Left cardiac atrium (tissue), 4 donors: ENCODE data around the gene THYN1. TPM values are rescaled to one million over a fixed set of nuclear protein-coding genes. Genes with fewer than 3 reads are reported as not detected.

Source experiments
- ATAC-seq, 2 donors: fragments of 200-7000 bp; cut with Tn5 transposase; one replicate each; pipeline ENCODE4 v1.9.1; 2020; ENCODE audit warnings: mild to moderate bottlenecking in 2 of 2, moderate library complexity in 2 of 2
- DNase-seq: peaks from one replicate; pipeline ENCODE4 v3.0.0-alpha.2; 2020
- intact Hi-C, 2 donors: fragments of 100-400 bp; cut with DNase I; formaldehyde crosslinking; loops; one replicate each; pipeline versions ENCODE4 v1.14.1 to v1.15.1; 2022 to 2023
- total RNA-seq, 2 donors: library from RNA; stranded (reverse); fragmentation: NEBNext Ultra II Directional; extraction: Animal tissue kit (Norgen Biotek cat#: 25700); gene quantifications; one replicate each; pipeline ENCODE4 v1.2.1, GENCODE V29; 2021
- donor health status: DM: no; HTN: yes; CAD: no.
- donor health status: DM: no; HTN: yes; CAD: no; lungs with severe emphysema.
- donor health status: DM: yes; HTN: yes; CAD: no.
- donor health status: Dilated cardiomyopathy.

Gene THYN1
- total RNA-seq, 2 donors from 2014 or later: 32.5 to 37.1 TPM

DNA sequence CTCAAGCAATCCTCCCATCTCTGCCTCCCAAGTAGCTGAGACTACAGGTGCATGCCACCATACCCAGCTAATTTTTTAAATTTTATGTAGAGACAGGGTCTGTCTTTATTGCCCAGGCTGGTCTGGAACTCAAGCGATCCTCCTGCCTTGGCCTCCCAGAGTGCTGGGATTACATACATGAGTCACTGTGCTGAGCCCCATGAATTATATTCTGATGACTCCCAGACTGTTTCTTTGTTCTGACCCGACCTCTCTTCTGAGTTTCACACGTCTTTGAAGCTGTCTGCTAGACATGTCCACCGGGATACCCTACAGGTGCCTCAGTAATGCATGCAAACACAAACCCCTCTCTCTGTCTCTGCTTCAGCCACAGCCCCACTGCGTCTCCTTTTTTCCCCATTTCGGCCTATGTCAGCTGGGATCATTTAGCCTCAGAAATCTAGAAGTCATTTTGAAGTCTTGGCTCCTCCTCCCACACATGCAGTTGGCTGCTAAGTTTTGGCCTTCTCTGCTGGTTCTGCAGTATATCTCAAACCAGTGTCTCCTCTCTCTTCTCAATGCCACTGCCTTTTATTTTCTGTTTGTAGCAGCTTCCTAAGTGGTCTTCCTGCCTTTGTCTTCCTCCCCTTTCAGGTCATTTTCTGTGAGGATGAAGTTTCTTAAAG lies 23.9 kb downstream of the THYN1 start:
- no peak for DNase-seq
- ATAC-seq: no peak
- intact Hi-C loops: no loop called here

DNA sequence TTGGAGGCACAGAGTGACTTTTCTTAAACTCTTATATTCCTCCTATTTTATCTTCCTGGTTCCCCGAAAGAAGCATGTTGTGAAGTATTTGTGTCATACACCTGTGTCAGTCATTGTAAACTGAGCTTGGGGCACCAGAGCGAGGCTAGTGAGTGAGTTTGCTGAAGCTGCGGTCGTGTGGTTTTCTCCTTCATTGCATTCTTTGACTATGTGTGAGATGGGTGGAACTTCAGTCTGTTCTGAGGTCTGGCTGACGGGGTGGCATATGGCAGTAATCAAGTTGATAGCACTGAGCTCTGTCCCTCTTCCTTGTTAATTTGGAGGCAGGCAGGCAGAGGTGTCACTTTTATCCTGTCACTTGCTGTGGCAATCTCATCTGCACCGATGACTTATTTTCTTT lies 24.5 kb downstream of the THYN1 start:
- intact Hi-C loops: no loop called here
- no peak for DNase-seq
- no peak for ATAC-seq

DNA sequence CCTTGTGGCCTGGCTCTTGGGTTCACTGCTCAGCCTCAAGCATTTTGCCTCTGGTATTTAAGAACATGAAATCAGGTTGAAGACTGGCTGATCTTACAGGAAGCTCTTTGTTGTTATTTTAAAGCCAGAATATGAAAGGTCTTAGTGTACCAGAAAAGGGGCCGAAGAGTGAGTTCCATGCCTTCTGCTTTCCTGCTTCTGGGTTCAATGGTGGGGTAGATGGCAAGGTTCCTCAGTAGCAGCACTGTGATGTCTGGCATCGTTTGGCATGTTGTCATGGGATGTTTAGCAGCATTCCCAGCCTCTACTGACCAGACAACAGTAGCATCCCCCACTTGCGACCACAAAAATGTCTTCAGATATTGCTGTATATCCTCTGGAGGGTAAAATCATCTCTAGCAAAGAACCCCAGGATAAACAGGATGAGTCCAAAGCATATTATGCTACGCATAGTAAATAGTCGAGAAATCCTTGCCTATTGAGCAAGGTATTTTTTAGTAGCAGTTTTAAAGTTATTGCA lies 26.3 kb downstream of the THYN1 start:
- ATAC-seq (no peak), DNase-seq (no peak)
- intact Hi-C loops: no loop called here

DNA sequence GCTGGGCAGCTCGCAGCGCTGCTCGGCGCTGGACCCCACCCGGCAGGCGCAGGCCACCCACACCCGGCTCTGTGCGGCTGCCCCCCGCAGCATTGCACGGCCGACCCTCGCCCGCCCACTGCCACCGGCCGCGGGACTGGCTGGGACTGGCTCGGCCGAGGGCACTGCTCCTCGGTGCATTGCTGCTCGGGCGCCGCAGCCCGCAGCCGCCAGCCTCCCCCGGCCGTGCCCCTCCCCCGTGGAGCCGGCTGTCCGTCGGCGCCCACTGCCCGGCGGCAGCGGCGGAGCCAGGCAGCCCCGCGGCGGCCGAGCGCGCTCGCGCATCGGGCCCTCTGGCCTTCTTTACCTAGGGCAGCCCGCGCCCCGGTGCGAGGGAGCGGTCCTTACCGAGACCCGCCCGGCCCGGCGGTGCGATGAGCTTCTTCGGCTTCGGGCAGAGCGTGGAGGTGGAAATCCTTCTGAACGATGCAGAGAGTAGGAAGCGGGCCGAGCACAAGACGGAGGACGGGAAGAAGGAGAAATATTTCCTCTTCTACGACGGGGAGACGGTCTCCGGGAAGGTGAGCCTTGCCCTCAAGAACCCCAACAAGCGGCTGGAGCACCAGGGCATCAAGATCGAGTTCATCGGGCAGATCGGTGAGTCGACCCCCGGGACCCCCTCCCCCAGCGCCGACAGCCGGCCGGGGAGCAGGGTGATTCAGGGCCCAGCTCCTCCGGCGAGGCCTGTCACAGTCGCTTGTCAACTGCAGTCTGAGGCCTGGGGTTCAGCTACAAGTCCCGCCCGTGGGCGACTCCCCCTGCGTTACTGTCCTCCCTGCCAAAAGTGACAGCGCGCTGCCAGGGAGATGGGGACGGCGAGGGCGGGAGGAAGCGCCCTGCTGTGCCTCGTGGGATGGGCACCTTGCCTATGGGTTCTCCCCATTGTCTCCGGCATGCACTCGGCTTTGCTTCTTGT lies 28.2 kb downstream of the THYN1 start:
- intact Hi-C loops: no loop called here
- peak; percentile 45 to 56 for ATAC-seq
- peak; percentile 74 for DNase-seq

DNA sequence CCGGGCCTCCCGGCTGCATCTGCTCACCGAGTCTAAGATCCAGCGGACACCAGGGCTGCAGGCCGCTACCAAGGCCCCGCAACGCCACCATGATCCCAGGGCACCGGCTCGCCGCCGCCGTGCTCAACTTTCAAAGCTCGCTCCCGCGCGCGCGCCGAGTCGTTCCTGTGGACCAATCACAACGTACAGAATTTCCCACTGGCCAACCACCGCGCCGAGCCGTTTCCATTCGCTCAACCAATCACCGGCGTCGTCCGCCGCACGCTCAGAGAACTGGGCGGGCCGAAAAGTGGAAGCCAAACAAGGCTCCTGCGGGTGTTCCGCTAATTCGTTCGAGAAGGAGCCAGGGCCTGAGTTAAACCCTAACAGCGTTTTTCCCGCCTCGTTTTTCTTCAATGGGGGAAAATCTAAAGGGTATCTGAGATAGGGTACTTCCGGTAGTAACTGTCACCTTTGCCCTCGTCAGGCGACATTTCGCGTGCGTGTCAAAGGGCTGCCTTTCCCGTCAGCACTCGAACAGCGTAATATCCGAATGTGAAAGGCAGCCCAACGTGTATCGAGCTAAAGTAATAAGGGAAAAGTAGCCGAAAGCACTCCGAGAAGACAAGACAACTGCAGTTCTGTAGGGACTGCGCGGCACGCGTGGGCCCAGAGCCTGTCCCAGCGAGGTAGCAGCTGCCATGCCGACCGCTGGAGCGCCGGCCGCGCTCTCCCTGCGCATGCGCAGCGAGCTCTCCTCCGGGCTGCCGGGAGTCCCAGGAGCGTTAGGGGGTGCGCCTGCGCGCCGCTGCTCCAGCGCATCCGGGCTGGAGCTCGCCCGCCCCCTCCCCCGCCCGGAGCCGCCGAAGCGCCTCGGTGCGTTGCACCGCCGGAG lies 29.1 kb downstream of the THYN1 start, which contains the start of the genes NCAPD3 and VPS26B:
Gene NCAPD3 (minus strand): TSS at position 132 of the 874 bp plus-strand sequence. CDS start 41 bp downstream, at position 91.
Gene VPS26B (plus strand): TSS at position 836 of the 874 bp plus-strand sequence. CDS start 452 bp downstream, outside the sequence.
- DNase-seq: peak; percentile 98
- intact Hi-C loops: no loop called here
- peak; percentile 94 to 95 for ATAC-seq

DNA sequence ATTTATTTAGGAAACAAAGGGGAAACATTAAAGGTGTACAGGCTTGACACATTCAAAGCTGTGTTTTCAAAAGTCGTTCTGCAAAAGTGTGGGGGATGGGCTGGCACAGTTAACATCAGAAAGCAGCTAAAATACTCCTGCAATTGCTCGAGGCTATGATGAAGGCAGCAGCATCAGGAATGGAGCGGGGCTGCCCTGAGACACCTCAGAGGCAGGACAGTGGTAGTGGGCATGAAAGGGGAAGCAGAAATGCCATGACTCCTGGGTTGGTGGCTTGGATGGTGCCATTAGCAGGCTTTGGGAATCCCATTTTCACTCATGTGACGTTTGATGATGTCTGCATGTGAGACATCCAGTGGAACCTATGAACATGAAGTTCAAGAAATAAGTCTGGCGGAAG lies 30.0 kb downstream of the THYN1 start:
- ATAC-seq: no peak
- intact Hi-C loops: no loop called here
- no peak for DNase-seq

DNA sequence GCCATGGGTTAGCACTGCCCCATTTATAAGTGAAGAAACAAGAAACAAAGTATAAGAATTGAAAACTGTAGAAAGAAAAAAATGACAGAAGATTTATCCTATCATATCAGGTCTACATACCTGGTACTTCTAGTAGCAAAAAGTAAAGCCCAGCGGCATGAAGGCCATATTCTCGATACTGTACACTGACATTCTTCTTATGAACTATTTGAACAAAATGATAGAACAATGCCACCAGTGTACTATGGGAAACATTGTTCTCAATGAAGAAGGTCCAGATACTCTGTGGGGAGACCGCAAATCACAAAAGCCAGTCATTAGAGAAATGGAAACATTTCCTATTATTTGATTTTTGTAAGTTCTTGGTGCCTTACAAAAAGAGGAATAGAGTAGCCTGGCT lies 36.3 kb downstream of the THYN1 start:
- intact Hi-C loops: no loop called here
- ATAC-seq (no peak), DNase-seq (no peak)

DNA sequence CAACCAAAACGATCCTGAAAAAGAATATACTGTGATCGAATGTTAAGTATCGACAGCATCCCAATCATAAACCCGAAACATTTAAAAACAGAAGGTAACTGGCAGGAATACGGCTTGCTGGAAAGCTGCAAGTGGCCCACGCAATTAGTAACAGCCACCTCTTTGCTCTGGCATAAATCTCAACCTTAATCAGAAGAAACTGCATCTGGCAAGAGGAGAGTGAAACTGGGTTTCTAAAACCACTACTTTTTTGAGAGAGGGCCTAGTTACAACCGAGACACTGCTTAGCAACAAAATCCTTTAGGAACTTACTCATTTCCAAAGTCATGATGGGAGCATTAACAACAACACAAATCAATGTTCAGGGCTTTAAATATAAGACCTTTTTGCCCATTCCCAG lies 37.3 kb downstream of the THYN1 start:
- ATAC-seq: no peak
- no peak for DNase-seq
- intact Hi-C loops: no loop called here

DNA sequence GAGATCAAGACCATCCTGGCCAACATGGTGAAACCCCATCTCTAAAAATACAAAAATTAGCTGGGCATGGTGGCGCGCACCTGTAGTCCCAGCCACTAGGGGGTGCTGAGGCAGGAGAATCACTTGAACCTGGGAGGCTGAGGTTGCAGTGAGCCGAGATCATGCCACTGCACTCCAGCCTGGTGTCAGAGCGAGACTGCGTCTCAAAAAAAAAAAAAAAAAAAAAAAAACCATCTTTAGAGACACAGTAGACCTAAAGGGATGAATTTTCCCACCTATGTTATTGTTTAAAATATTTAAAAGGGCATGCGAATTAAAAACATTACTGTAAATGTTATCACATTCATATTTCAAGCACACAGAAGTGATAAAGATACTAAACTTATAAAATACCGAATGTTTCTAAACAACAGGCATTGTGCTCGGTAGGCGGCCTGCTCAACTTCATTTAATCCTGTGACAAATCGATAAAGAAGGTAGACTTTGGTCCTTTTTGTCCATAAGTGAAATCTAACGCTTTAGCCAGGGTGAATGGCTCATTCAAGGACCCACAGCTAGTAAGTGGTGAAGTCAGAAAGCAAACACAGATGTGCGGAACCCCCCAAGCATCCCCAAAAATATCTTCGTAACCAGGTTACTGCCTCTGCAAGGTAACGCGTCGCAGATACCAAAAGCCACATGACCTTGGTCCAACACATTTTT lies 45.5 kb downstream of the THYN1 start:
- peak; percentile 38 for DNase-seq
- intact Hi-C loops: no loop called here
- ATAC-seq: no peak

DNA sequence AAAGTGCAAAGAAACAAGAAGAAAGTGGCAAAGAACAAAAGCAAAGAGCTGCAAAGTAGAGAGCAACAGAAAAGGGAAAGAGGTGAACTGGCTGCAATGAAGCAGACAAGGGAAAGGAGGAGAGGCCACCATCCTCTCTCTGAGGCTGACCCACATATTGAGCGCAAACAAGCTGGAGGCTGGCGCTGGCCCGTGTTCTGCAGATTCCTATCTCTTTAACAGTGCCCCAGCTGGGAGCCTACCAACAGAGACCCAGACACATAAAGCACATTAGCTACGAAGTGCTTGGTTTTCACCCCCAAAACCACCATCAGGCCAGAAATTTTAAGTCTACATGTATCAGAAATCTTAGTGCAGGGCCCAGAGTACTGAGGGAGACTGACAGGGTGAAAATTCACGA lies 47.0 kb downstream of the THYN1 start:
- intact Hi-C loops: no loop called here
- no peak for DNase-seq
- no peak for ATAC-seq

DNA sequence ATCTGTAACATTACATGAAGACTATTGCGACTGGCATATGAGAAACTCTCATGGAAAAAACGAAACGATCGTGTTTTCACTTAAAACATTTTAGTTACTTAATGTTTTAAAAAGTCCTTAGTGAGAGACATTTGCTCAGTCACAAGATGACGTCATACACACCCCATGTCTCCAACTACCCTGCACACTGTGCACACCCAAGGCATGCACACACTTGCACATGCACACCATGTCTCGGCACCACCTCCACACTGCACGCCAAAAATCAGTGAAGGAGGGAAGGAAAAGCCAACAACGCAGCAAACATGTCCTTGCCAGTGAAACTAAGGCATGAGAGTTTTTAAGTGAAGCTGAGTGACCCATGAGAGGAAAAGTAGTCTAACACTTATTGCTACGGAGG lies 47.4 kb downstream of the THYN1 start:
- DNase-seq (no peak), ATAC-seq (no peak)
- intact Hi-C loops: no loop called here

DNA sequence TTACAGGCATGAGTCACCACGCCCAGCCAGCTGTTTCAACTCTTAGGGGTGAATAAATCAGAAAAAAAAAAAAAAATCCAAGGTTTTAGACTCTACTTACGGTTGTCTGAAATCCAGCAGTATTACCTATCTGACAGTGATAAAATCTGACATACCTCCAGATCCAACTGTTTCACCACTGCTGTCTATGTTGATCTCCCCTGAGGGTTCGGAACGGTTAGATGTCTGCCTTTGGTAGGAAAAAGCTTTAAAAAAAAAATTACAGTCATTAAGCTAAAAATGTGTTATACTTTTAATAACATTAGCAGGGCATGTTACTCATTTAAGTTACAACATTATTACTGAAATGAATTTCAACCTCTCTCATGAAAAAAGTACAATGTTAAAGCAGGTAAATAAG lies 50.5 kb downstream of the THYN1 start:
- DNase-seq: no peak
- ATAC-seq: no peak
- intact Hi-C loops: no loop called here

DNA sequence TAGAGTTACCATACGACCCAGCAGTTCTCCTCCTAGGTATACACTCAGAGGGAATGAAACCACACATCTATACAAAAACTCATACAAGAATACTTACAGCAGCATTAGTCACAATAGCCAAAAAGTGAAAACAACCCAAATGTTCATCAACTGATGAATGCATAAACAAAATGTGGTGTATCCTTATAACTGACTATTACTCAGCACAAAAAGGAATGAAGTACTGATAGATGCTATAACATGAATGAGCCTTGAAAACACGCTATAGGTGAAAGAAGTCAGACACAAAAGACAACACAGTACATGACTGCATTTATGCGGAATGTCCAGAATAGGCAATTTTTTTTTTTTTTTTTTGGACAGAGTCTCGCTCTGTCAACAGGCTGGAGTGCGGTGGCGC lies 52.5 kb downstream of the THYN1 start:
- DNase-seq: no peak
- no peak for ATAC-seq
- intact Hi-C loops: no loop called here

DNA sequence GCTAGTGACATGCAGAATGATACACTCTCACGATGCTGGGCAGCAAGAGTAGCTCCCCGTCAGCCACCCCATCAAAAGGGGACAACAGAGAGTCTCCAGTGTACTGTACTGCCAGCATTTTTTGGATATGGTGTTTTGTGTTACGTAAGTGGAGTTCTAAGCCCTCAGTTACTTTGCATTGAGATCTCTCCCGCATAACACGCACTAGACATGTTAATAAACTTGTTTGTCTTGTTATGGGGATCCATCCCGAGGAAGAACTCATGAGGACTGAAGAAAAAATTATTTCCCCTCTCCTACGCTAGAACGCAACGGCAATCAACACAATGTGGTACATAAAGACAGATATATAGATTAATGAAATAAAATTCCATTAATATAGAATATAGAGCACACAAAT lies 53.6 kb downstream of the THYN1 start:
- intact Hi-C loops: no loop called here
- ATAC-seq (no peak), DNase-seq (no peak)

Other genes starting within 250 kb of the THYN1 start
- gene JAM3, start 184.3 kb downstream of the THYN1 start, total RNA-seq: 10 to 100 TPM; 28.2 to 31.0 TPM
- gene NCAPD3, start 29.4 kb downstream of the THYN1 start, total RNA-seq: 10 to 100 TPM in 1 of 2 donors, 1 to 10 TPM in 1; 9.4 to 11.5 TPM
- gene VPS26B, start 28.7 kb downstream of the THYN1 start, total RNA-seq: 10 to 100 TPM; 25.7 to 29.4 TPM
- 10 to 100 TPM; 25.7 to 27.3 TPM for gene ACAD8, start 216 bp upstream of the THYN1 start, total RNA-seq
- not detected for gene GLB1L3, start 23.0 kb upstream of the THYN1 start, total RNA-seq
- under 1 TPM; 0.65 to 0.91 TPM for gene GLB1L2, start 78.6 kb upstream of the THYN1 start, total RNA-seq
- under 1 TPM; 0.08 to 0.35 TPM for gene B3GAT1, start 158.9 kb upstream of the THYN1 start, total RNA-seq